B cell (primary cell): Measurements from ENCODE around the gene SIPA1L3. TPM values are rescaled to one million over a fixed set of nuclear protein-coding genes. Genes with fewer than 3 reads are reported as not detected.

ENCODE experiments used
- ATAC-seq: fragments of 200-7000 bp; cut with Tn5 transposase; one replicate; pipeline ENCODE4 v1.10.0; 2021; ENCODE audit warnings: low read depth, mild to moderate bottlenecking, moderate number of reproducible peaks, moderate library complexity
- CTCF ChIA-PET: fragments of 350-600 bp; sonication (Branson Sonifier 250); formaldehyde crosslinking; loops from one replicate; lab custom pipeline; 2021; ENCODE audit warnings: antibody characterized with exemption, inconsistent platforms; lab: Charles Lee
- POLR2A ChIA-PET: fragments of 350-600 bp; sonication (Branson Sonifier 250); formaldehyde crosslinking; loops from one replicate; lab custom pipeline; 2021; ENCODE audit warnings: antibody characterized with exemption; lab: Charles Lee
- DNase-seq: peaks from one replicate; pipeline ENCODE4 v3.0.0; 2013
- H2AFZ ChIP-seq: 2 replicates; pipeline ENCODE4 v1.6.1; 2012; ENCODE audit warnings: mild to moderate bottlenecking, low read depth, low read length; ENCODE audit not compliant: insufficient read depth, poor library complexity, severe bottlenecking
- H3K27ac ChIP-seq, 2 donors: 1 replicate in 1 of 2; 2 replicates in 1 of 2; pipeline ENCODE4 v1.5.1; 2012 to 2013; ENCODE audit warnings: low read length in 2 of 2, mild to moderate bottlenecking in 2 of 2, moderate library complexity in 1 of 2
- H3K27me3 ChIP-seq, 4 experiments: fragments of 200-600 bp in 1 of 4; sonication (generic) in 1 of 4; replicated peaks in 1 of 4; 1 replicate in 2 of 4; 2 replicates in 2 of 4; pipeline versions ENCODE4 v1.6.1 to v1.7.0; 2013 to 2016; ENCODE audit warnings: low read length in 3 of 4, mild to moderate bottlenecking in 2 of 4, mixed read lengths in 1 of 4, moderate library complexity in 1 of 4; ENCODE audit not compliant: insufficient read depth in 4 of 4, control insufficient read depth in 3 of 4; ENCODE audit errors: control extremely low read depth in 1 of 4
- H3K36me3 ChIP-seq, 2 experiments: replicated peaks in 1 of 2; 1 replicate in 1 of 2; 2 replicates in 1 of 2; pipeline versions ENCODE4 v1.6.1 to v1.7.1; 2013; ENCODE audit warnings: low read length in 1 of 2; ENCODE audit not compliant: insufficient read depth in 2 of 2, control insufficient read depth in 1 of 2; ENCODE audit errors: control extremely low read depth in 1 of 2, extremely low read depth in 1 of 2
- H3K4me1 ChIP-seq, 2 donors: fragments of 200-600 bp in 1 of 2; sonication (generic) in 1 of 2; 1 replicate in 1 of 2; 2 replicates in 1 of 2; pipeline versions ENCODE4 v1.5.1 to v1.6.1; 2013 to 2017; ENCODE audit warnings: low read length in 2 of 2; ENCODE audit not compliant: control insufficient read depth in 2 of 2, insufficient read depth in 2 of 2
- H3K4me2 ChIP-seq: replicated peaks from 2 replicates; pipeline ENCODE3; 2012; ENCODE audit warnings: mild to moderate bottlenecking, low read depth, low read length; ENCODE audit not compliant: poor library complexity, severe bottlenecking
- H3K4me3 ChIP-seq, 5 experiments: fragments of 200-600 bp in 1 of 5; sonication (generic) in 1 of 5; 1 replicate in 3 of 5; 2 replicates in 2 of 5; pipeline versions ENCODE4 v1.5.1 to v1.7.0; 2011 to 2016; ENCODE audit warnings: low read length in 4 of 5, mild to moderate bottlenecking in 4 of 5, low read depth in 2 of 5, control low read depth in 1 of 5, moderate library complexity in 1 of 5; ENCODE audit not compliant: insufficient read depth in 1 of 5; ENCODE audit errors: control extremely low read depth in 1 of 5, extremely low read depth in 1 of 5
- H3K79me2 ChIP-seq: fragments of 200-600 bp; sonication (generic); one replicate; pipeline ENCODE4 v1.6.0; 2016; ENCODE audit warnings: low read length; ENCODE audit not compliant: control insufficient read depth, insufficient read depth
- H3K9ac ChIP-seq: fragments of 200-600 bp; sonication (generic); 2 replicates; pipeline ENCODE4 v1.6.1; 2017; ENCODE audit warnings: mild to moderate bottlenecking, low read length, moderate library complexity
- H3K9me3 ChIP-seq, 3 donors: one replicate each; pipeline versions ENCODE4 v1.6.1 to v1.7.1; 2013; ENCODE audit warnings: low read length in 2 of 3; ENCODE audit not compliant: control insufficient read depth in 2 of 3, insufficient read depth in 1 of 3; ENCODE audit errors: control extremely low read depth in 1 of 3
- H4K20me1 ChIP-seq: 2 replicates; pipeline ENCODE4 v1.6.0; 2012; ENCODE audit warnings: mild to moderate bottlenecking, low read length; ENCODE audit not compliant: insufficient read depth, control insufficient read depth, poor library complexity, severe bottlenecking
- H3K27ac Mint-ChIP-seq: one replicate; pipeline ENCODE4 v1.8.0; 2021; ENCODE audit warnings: mixed read lengths
- H3K27me3 Mint-ChIP-seq: one replicate; pipeline ENCODE4 v1.8.0; 2021; ENCODE audit warnings: mixed read lengths
- H3K4me1 Mint-ChIP-seq: one replicate; pipeline ENCODE4 v1.8.0; 2021; ENCODE audit warnings: mixed read lengths
- H3K4me3 Mint-ChIP-seq: one replicate; pipeline ENCODE4 v1.8.0; 2021; ENCODE audit warnings: mixed read lengths
- H3K9me3 Mint-ChIP-seq: one replicate; pipeline ENCODE4 v1.8.0; 2022; ENCODE audit warnings: mixed read lengths; ENCODE audit not compliant: insufficient read depth
- CTCF ChIP-seq: fragments of 200-600 bp; IDR thresholded peaks from one replicate; pipeline ENCODE4 v1.8.0; 2022; ENCODE audit warnings: antibody characterized with exemption, mild to moderate bottlenecking
- EZH2 ChIP-seq: IDR thresholded peaks from 2 replicates; pipeline ENCODE4 v1.6.1; 2012; ENCODE audit warnings: borderline replicate concordance, low read depth, mild to moderate bottlenecking, moderate library complexity, low read length; ENCODE audit not compliant: insufficient read depth, poor library complexity, severe bottlenecking
- WGBS: methylation state at CpG from one replicate; pipeline ENCODE4 v1.1.5; 2013; ENCODE audit warnings: missing lambda C conversion rate; ENCODE audit not compliant: insufficient coverage; 5-methylcytosine and 5-hydroxymethylcytosine counted together
- intact Hi-C: fragments of 100-400 bp; cut with micrococcal nuclease; formaldehyde crosslinking; loops from one replicate; pipeline ENCODE4 v1.10.0; 2022
- polyA plus RNA-seq: library from polyadenylated mRNA; depleted of rRNA; stranded (reverse); fragments of >200 nt; gene quantifications from 2 replicates; pipeline ENCODE4 v1.2.3, GENCODE V29; 2012
- total RNA-seq, 2 donors: library from RNA; stranded (reverse); fragments of 120-200 nt in 1 of 2; gene quantifications; 1 replicate in 1 of 2; 2 replicates in 1 of 2; pipeline versions ENCODE4 v1.2.3 to v1.2.4, GENCODE V29; 2013 to 2022

Gene SIPA1L3
- total and polyA plus RNA-seq, 2 donors (not counting 1 experiment from before 2014, with no cell fraction given) = 48.3 to 295 TPM

DNA sequence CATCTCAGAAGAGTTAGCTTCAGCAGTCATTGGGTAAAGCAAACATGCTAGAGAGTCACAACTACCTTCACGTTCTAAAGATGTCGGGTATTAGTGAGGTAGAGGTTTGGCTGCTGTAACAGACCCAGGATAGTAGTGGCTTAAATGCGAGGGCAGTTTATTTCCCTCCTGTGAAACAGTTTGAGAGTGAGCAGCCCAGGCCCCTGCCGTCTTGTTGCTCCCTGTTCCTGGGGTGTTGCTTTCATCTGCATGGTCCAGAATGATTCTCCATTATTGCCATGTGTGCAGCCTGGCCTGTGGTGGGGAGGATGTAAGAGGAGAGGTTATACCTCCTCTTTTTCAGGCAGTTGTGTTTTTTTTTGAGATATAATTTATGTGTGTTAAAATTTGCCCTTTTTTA is 63.7 kb downstream of the SIPA1L3 start:
- Mint-ChIP-seq H3K4me1 (peaks cover 67% of the 10 kb centered on the region), H3K4me3 (no peak overlapping the region), H3K27ac (peak overlapping the region; percentile 46), H3K9me3 (no peaks in the 10 kb centered on the region), H3K27me3 (no peaks in the 10 kb centered on the region)
- peaks cover 100% of the 10 kb centered on the region for H3K79me2 ChIP-seq
- TF ChIP-seq CTCF (no peak), EZH2 (no peak)
- intact Hi-C loops = loop anchor here (5.0 kb wide), 1 partner anchor 127 kb away; no protein-coding TSS in a partner anchor
- DNase-seq = no peak
- H3K4me3 ChIP-seq = no peak overlapping the region
- ChIA-PET POLR2A (interaction anchor here (0.7 kb wide), 1 partner anchor 815 kb away, joined by 4 read pairs; no protein-coding TSS in a partner anchor), CTCF (interaction anchor here (0.8 to 2.1 kb wide), 2 partner anchors 39 to 68 kb away, joined by 3 to 6 read pairs; no protein-coding TSS in a partner anchor)
- no peak for ATAC-seq
- H3K27me3 ChIP-seq = no peaks in the 10 kb centered on the region
- H3K4me2 ChIP-seq = no peak overlapping the region
- no peaks in the 10 kb centered on the region for H4K20me1 ChIP-seq
- H3K4me1 ChIP-seq = peaks cover 49 to 62% of the 10 kb centered on the region in 2 donors
- no peak overlapping the region for H3K9ac ChIP-seq
- H3K27ac ChIP-seq = no peak overlapping the region
- no peak overlapping the region for H2AFZ ChIP-seq
- peaks cover 0 to 19% (median 18%) of the 10 kb centered on the region in 3 donors for H3K9me3 ChIP-seq
- 100% methylated on average over 3 of the region's 4 CpGs for WGBS
- H3K36me3 ChIP-seq = peaks cover 0 to 37% of the 10 kb centered on the region in 2 experiments

DNA sequence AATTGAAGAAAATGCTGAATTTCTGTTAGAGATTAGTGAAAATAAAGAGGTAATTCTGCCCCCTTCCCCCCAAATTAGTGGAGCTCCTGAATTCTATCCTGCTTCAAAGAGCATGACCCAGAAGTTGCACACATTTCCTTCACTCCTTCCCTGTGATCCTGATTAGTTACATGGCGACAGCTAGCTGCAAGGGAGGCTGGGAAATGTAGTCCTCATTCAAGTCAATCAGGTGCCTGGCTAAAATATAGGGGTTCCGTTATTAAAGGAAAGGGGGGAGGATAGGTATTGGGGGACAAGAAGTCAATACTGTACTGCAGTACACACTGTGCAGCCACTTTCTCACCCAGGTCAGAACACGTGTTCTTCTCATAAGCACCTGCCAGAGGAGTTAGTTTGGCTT is 65.8 kb downstream of the SIPA1L3 start:
- H3K4me3 ChIP-seq = no peak overlapping the region
- intact Hi-C loops = loop anchor here (5.0 kb wide), 1 partner anchor 124 kb away; no protein-coding TSS in a partner anchor
- WGBS = no CpG with 5 or more reads among the region's 3 CpGs
- no peak for ATAC-seq
- H3K27me3 Mint-ChIP-seq = no peaks in the 10 kb centered on the region
- peak overlapping the region; percentile 78 for H3K27ac Mint-ChIP-seq
- H3K4me1 ChIP-seq = peaks cover 53 to 68% of the 10 kb centered on the region in 2 donors
- H3K27me3 ChIP-seq = no peaks in the 10 kb centered on the region
- H3K9me3 ChIP-seq = peaks cover 0 to 26% (median 19%) of the 10 kb centered on the region in 3 donors
- H2AFZ ChIP-seq = no peak overlapping the region
- peaks cover 0 to 27% of the 10 kb centered on the region in 2 experiments for H3K36me3 ChIP-seq
- CTCF ChIA-PET = interaction anchor here (5.9 kb wide), 1 partner anchor 67 kb away, joined by 47 read pairs; the partner anchor contains the start of genes SIPA1L3 and WDR87
- H3K79me2 ChIP-seq = peaks cover 98% of the 10 kb centered on the region
- no peak for DNase-seq
- no peak overlapping the region for H3K4me3 Mint-ChIP-seq
- no peak overlapping the region for H3K4me2 ChIP-seq
- POLR2A ChIA-PET = interaction anchor here (0.7 kb wide), 3 partner anchors 11 to 122 kb away, joined by 4 to 8 read pairs (median 8); no protein-coding TSS in a partner anchor
- H3K4me1 Mint-ChIP-seq = peaks cover 67% of the 10 kb centered on the region
- no peaks in the 10 kb centered on the region for H3K9me3 Mint-ChIP-seq
- H3K27ac ChIP-seq = peak overlapping the region in 1 of 2 donors; percentile 9
- TF ChIP-seq CTCF = no peak
- no peak for TF ChIP-seq EZH2
- no peak overlapping the region for H3K9ac ChIP-seq
- H4K20me1 ChIP-seq = no peaks in the 10 kb centered on the region
